ENCODE measurements around the gene SEC31B. TPM values are rescaled to one million over a fixed set of nuclear protein-coding genes. Genes with fewer than 3 reads are reported as not detected.

The SEC31B gene
- total RNA-seq, 1 donor from 2014 or later: 1.6 TPM

DNA sequence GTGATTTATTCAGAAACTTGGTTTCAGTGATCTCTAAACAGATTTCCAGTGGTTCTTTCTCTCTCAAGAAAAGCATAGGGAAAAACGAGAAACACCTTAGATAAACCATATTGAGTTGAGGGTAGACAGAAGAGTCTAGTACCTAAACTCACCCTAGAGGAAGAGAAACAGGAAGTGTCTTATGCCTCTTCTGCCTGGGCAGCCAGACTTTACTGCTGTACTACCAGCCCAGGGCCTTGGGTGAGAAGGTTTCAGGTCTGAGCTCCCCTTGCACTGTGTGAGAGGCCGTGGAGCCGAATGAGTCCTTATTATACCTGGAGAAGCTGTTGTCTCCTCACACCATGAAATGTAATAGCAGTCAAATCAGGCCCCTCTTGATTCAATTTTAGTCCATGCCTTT is 34.3 kb upstream of the SEC31B start:
- H3K27me3 ChIP-seq (ENCODE audit: control insufficient read depth, insufficient read depth, low read length): no peaks in the 10 kb centered on the region
- TF ChIP-seq, protein P1, sequence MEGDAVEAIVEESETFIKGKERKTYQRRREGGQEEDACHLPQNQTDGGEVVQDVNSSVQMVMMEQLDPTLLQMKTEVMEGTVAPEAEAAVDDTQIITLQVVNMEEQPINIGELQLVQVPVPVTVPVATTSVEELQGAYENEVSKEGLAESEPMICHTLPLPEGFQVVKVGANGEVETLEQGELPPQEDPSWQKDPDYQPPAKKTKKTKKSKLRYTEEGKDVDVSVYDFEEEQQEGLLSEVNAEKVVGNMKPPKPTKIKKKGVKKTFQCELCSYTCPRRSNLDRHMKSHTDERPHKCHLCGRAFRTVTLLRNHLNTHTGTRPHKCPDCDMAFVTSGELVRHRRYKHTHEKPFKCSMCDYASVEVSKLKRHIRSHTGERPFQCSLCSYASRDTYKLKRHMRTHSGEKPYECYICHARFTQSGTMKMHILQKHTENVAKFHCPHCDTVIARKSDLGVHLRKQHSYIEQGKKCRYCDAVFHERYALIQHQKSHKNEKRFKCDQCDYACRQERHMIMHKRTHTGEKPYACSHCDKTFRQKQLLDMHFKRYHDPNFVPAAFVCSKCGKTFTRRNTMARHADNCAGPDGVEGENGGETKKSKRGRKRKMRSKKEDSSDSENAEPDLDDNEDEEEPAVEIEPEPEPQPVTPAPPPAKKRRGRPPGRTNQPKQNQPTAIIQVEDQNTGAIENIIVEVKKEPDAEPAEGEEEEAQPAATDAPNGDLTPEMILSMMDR (IDR thresholded peaks at IDR 0.05; ENCODE audit: insufficient read depth, low read length, severe bottlenecking): no peak
- no peak overlapping the region for H3K4me3 ChIP-seq (ENCODE audit: low read depth, low read length)
- H3K36me3 ChIP-seq (ENCODE audit: control insufficient read depth, insufficient read depth, low read length): peaks cover 6% of the 10 kb centered on the region
- DNase-seq (ENCODE audit: low read depth) (no peak), FAIRE-seq (no peak)

DNA sequence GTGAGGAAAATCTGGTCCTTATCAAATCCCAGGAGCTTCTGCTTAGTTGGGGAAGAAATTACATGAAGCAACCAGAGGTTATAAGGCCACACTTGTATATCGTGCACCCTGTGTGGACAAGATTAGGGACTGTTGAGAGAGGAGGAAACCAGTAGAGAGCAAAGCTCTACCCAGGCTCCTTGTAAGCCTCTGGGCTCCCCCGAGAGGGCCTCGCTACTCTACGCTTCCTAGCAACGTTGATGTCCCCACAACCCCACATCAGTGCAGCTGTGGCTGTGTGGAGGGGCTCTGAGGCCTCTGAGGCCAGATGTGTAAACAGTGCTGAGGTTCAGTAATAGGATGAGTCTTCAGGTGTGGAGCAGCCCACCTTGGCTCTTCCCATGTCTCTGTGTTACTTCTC is 32.1 kb upstream of the SEC31B start:
- Histone ChIP-seq H3K36me3 (ENCODE audit: control insufficient read depth, insufficient read depth, low read length) (peaks cover 23% of the 10 kb centered on the region), H3K4me3 (ENCODE audit: low read depth, low read length) (no peak overlapping the region), H3K27me3 (ENCODE audit: control insufficient read depth, insufficient read depth, low read length) (no peaks in the 10 kb centered on the region)
- TF ChIP-seq, protein P1 (IDR thresholded peaks at IDR 0.05; ENCODE audit: insufficient read depth, low read length, severe bottlenecking): no peak
- DNase-seq (ENCODE audit: low read depth): no peak
- no peak for FAIRE-seq

DNA sequence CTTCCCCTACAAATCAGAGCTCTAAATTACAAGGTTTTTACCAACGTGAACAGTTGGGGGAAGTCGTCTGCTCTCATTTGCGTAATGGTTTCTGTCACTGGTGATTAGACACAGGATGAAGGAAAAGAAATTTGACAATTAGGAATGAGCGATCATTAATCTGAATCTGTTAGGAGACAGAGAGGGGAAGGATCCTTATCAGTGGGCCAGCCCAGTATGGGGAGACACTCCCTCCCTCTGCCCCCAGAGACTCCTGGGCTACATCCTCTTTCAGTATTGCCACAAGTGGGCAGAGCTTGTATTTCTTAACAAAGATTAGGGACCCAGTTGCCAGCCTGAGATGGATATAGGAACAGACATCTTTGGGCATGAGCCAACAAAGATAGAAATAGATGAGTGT is 31.5 kb upstream of the SEC31B start:
- no peak for FAIRE-seq
- DNase-seq (ENCODE audit: low read depth): no peak
- TF ChIP-seq, protein P1 (IDR thresholded peaks at IDR 0.05; ENCODE audit: insufficient read depth, low read length, severe bottlenecking): no peak
- Histone ChIP-seq H3K36me3 (ENCODE audit: control insufficient read depth, insufficient read depth, low read length) (peaks cover 23% of the 10 kb centered on the region), H3K27me3 (ENCODE audit: control insufficient read depth, insufficient read depth, low read length) (no peaks in the 10 kb centered on the region), H3K4me3 (ENCODE audit: low read depth, low read length) (no peak overlapping the region)

DNA sequence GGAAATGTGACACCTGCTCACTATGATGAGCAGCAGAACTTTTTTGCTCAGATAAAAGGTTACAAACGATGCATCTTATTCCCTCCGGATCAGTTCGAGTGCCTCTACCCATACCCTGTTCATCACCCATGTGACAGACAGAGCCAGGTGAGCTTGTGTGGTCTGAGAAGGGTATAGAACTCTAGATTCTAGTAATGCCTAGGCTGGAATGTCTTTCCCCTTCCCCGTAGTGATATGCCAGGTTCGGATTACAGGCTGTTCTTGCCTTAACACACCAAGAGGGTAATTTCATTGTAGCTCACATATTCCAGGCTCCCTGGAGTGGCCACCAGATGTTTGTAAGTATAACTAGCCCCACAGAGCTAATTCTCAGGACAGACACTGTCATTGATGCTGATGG is 25.3 kb upstream of the SEC31B start:
- Histone ChIP-seq H3K4me3 (ENCODE audit: low read depth, low read length) (no peak overlapping the region), H3K36me3 (ENCODE audit: control insufficient read depth, insufficient read depth, low read length) (peaks cover 39% of the 10 kb centered on the region), H3K27me3 (ENCODE audit: control insufficient read depth, insufficient read depth, low read length) (no peaks in the 10 kb centered on the region)
- FAIRE-seq: no peak
- DNase-seq (ENCODE audit: low read depth): no peak
- TF ChIP-seq, protein P1 (IDR thresholded peaks at IDR 0.05; ENCODE audit: insufficient read depth, low read length, severe bottlenecking): no peak

DNA sequence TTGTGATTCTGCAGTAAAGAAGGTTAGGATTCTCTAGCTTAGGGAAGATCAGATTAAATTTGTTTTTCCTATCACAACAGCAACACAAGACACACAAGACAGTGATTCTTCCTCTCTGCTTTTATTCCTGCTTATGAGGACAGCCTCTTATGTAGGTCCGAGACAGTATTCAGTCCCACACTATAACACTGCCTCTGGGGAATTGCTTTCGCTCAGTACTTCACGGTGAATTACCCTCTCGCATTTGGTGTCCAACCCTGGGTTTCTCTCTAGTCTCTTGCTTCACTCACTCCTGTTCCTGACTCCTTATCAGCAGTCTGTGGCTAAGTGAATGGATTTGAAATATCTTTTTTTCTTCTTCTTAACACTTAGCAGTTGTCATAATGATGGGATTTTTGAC is 17.8 kb upstream of the SEC31B start:
- no peak for DNase-seq (ENCODE audit: low read depth)
- Histone ChIP-seq H3K27me3 (ENCODE audit: control insufficient read depth, insufficient read depth, low read length) (no peaks in the 10 kb centered on the region), H3K4me3 (ENCODE audit: low read depth, low read length) (no peak overlapping the region), H3K36me3 (ENCODE audit: control insufficient read depth, insufficient read depth, low read length) (peaks cover 13% of the 10 kb centered on the region)
- TF ChIP-seq, protein P1 (IDR thresholded peaks at IDR 0.05; ENCODE audit: insufficient read depth, low read length, severe bottlenecking): no peak
- no peak for FAIRE-seq

DNA sequence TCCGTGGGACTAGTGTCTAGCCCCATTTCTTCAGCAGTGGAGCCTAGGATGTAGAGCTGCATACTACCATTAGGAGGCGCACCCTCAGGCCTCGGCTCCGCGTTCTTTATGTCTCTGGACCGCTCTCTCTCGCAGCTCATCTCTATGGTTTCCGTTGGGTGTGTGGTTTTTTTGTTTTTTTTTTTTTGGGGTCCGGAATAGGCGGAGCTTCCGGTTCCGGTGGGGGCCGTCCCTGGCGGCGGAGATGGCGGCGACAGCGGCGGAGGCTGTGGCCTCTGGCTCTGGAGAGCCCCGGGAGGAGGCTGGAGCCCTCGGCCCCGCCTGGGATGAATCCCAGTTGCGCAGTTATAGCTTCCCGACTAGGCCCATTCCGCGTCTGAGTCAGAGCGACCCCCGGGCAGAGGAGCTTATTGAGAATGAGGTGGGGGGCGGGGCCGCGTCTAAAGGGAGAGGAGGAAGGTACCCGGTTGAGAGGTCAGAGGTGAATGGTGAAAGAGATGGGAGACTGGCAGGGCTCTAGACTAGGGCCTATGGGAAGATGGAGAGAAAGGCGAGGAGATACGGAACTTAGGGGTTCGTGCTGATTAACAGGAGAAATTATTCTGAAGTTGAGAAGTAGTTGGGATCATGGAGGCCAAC is 16.2 kb upstream of the SEC31B start, which contains the start of gene HIF1AN:
Gene HIF1AN, plus strand, starts transcription at position 229 of the 639 bp plus-strand sequence. Its CDS starts 16 bp downstream, at position 245.
- Histone ChIP-seq H3K36me3 (ENCODE audit: control insufficient read depth, insufficient read depth, low read length) (peaks cover 11% of the 10 kb centered on the region), H3K4me3 (ENCODE audit: low read depth, low read length) (peak within 1 kb of the TSS; percentile 57), H3K27me3 (ENCODE audit: control insufficient read depth, insufficient read depth, low read length) (no peaks in the 10 kb centered on the region)
- DNase-seq (ENCODE audit: low read depth) (peak; percentile 86), FAIRE-seq (peak; percentile 81)
- TF ChIP-seq, protein P1 (IDR thresholded peaks at IDR 0.05; ENCODE audit: insufficient read depth, low read length, severe bottlenecking): peak; percentile 94
